ENCODE data around the gene TBC1D23.

DNA sequence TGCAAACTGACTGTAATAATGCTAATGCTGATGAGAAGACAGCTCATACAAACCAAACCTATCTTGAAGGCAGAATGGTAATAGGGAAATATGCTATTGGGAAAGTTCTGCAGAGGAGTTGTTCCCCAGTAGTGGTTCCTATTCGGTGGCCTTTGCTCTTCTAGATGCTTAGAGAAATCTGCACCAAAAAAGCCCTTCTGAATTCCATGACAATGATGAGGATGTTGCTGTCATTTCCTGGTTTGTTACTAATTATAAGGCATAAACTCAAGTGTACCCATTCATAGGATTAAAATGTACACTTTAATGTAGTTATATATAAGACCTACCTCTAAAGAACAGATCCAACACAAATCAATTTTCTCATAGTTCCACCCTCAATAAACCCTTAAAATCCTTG lies 110.0 kb downstream of the TBC1D23 start:
- TF ChIP-seq CTCF (IDR thresholded peaks at IDR 0.05; ENCODE audit: low read depth, low read length, poor library complexity, severe bottlenecking) (no peak), EZH2phosphoT487 (IDR thresholded peaks at IDR 0.05; ENCODE audit: borderline replicate concordance, low read length) (no peak)

Measured in DOHH2 (cell line).